DND-41 (cell line): ENCODE measurements around the gene FBN1.

Experiments used
- ATAC-seq: fragments of 200-7000 bp; cut with Tn5 transposase; 3 replicates; pipeline ENCODE4 v1.9.1; 2021; ENCODE audit warnings: low read depth; ENCODE audit not compliant: insufficient read depth
- DNase-seq: peaks from one replicate; pipeline ENCODE4 v3.0.0-alpha.2; 2020
- H2AFZ ChIP-seq: 2 replicates; pipeline ENCODE4 v1.6.0; 2012; ENCODE audit warnings: low read depth, low read length
- H3K27ac ChIP-seq: 2 replicates; pipeline ENCODE4 v1.5.1; 2012; ENCODE audit warnings: low read length, inconsistent platforms
- H3K27me3 ChIP-seq: fragments of 200-600 bp; sonication (generic); 2 replicates; pipeline ENCODE4 v1.6.0; 2012; ENCODE audit warnings: low read length, mild to moderate bottlenecking, inconsistent platforms; ENCODE audit not compliant: insufficient read depth, poor library complexity
- H3K36me3 ChIP-seq: 2 replicates; pipeline ENCODE4 v1.5.1; 2012; ENCODE audit warnings: low read length, inconsistent platforms; ENCODE audit not compliant: insufficient read depth
- H3K4me1 ChIP-seq: 2 replicates; pipeline ENCODE4 v1.5.1; 2012; ENCODE audit warnings: mild to moderate bottlenecking, low read length; ENCODE audit not compliant: insufficient read depth
- H3K4me2 ChIP-seq: 2 replicates; pipeline ENCODE4 v1.6.0; 2012; ENCODE audit warnings: mild to moderate bottlenecking, moderate library complexity, low read length, inconsistent platforms; ENCODE audit not compliant: insufficient read depth
- H3K4me3 ChIP-seq, 2 experiments: fragments of 200-600 bp in 1 of 2; shearing (Covaris generic) in 1 of 2; 2 replicates each; pipeline ENCODE4 v1.5.1; 2012 to 2016; ENCODE audit warnings: inconsistent platforms in 2 of 2, low read length in 2 of 2, mild to moderate bottlenecking in 2 of 2, low read depth in 1 of 2, moderate library complexity in 1 of 2
- H3K79me2 ChIP-seq: 2 replicates; pipeline ENCODE4 v1.6.0; 2012; ENCODE audit warnings: low read length, inconsistent platforms; ENCODE audit not compliant: insufficient read depth
- H3K9ac ChIP-seq: 2 replicates; pipeline ENCODE4 v1.6.0; 2012; ENCODE audit warnings: low read depth, mild to moderate bottlenecking, inconsistent platforms, low read length, moderate library complexity
- H3K9me3 ChIP-seq: 2 replicates; pipeline ENCODE4 v1.5.1; 2012; ENCODE audit warnings: low read length, moderate library complexity, mild to moderate bottlenecking, inconsistent platforms; ENCODE audit not compliant: insufficient read depth, severe bottlenecking
- H4K20me1 ChIP-seq: 2 replicates; pipeline ENCODE4 v1.6.0; 2012; ENCODE audit warnings: low read length; ENCODE audit not compliant: insufficient read depth
- CTCF ChIP-seq: IDR thresholded peaks from 2 replicates; pipeline ENCODE4 v1.5.1; 2012; ENCODE audit warnings: borderline replicate concordance, low read length, moderate library complexity, mild to moderate bottlenecking; ENCODE audit not compliant: poor library complexity, severe bottlenecking; ENCODE audit errors: extremely low read depth
- EZH2 ChIP-seq: IDR thresholded peaks from 3 replicates; pipeline ENCODE4 v1.6.1; 2012; ENCODE audit warnings: borderline replicate concordance, low read depth, mild to moderate bottlenecking, moderate library complexity, low read length, inconsistent platforms; ENCODE audit not compliant: severe bottlenecking

The FBN1 gene

GRCh38 chr15:48475600-48476395, 169.7 kb downstream of the FBN1 start:
- Histone ChIP-seq H3K4me3 (no peak overlapping the region), H3K36me3 (no peaks in the 10 kb centered on the region), H3K9me3 (no peaks in the 10 kb centered on the region), H3K9ac (no peak overlapping the region), H4K20me1 (no peaks in the 10 kb centered on the region), H3K27me3 (no peaks in the 10 kb centered on the region), H2AFZ (no peak overlapping the region), H3K4me1 (no peaks in the 10 kb centered on the region), H3K79me2 (no peaks in the 10 kb centered on the region), H3K27ac (no peak overlapping the region), H3K4me2 (no peak overlapping the region)
- no peak for ATAC-seq
- TF ChIP-seq EZH2 (no peak), CTCF (no peak)
- DNase-seq = no peak

GRCh38 chr15:48473667-48474066, 171.8 kb downstream of the FBN1 start:
- no peaks in the 10 kb centered on the region for H3K9me3 ChIP-seq
- H3K9ac ChIP-seq = no peak overlapping the region
- H3K4me1 ChIP-seq = no peaks in the 10 kb centered on the region
- DNase-seq (no peak), ATAC-seq (no peak)
- no peaks in the 10 kb centered on the region for H4K20me1 ChIP-seq
- H3K36me3 ChIP-seq = no peaks in the 10 kb centered on the region
- no peak overlapping the region for H3K27ac ChIP-seq
- no peak for TF ChIP-seq CTCF
- TF ChIP-seq EZH2 = no peak
- no peaks in the 10 kb centered on the region for H3K27me3 ChIP-seq
- H2AFZ ChIP-seq = no peak overlapping the region
- no peak overlapping the region for H3K4me2 ChIP-seq
- H3K79me2 ChIP-seq = no peaks in the 10 kb centered on the region
- no peak overlapping the region for H3K4me3 ChIP-seq

- no peak for TF ChIP-seq CTCF
- no peak for TF ChIP-seq EZH2
- no peaks in the 10 kb centered on the region for H3K36me3 ChIP-seq
These were observed 172.8 kb downstream of the FBN1 start for GRCh38 chr15:48472756-48473155.

More at GRCh38 chr15:48472756-48473155, 172.8 kb downstream of the FBN1 start:
- Histone ChIP-seq H3K9me3 (no peaks in the 10 kb centered on the region), H3K79me2 (no peaks in the 10 kb centered on the region), H3K4me3 (no peak overlapping the region), H2AFZ (no peak overlapping the region), H4K20me1 (no peaks in the 10 kb centered on the region), H3K4me2 (no peak overlapping the region), H3K9ac (no peak overlapping the region), H3K27ac (no peak overlapping the region), H3K27me3 (no peaks in the 10 kb centered on the region), H3K4me1 (no peaks in the 10 kb centered on the region)
- ATAC-seq (no peak), DNase-seq (no peak)
